ENCODE measurements around the gene DYSF.

GRCh38 chr2:71618327-71619113 lies 165.2 kb downstream of the DYSF start:
- no peak for TF ChIP-seq CTCF (conservative IDR thresholded peaks at IDR 0.05; ENCODE audit: low read depth, low read length)
- no peak for TF ChIP-seq EZH2 (IDR thresholded peaks at IDR 0.05; ENCODE audit: borderline replicate concordance, low read depth, low read length, poor library complexity, severe bottlenecking)
